OCI-LY7 (cell line): ENCODE data around the gene ARVCF. TPM values are rescaled to one million over a fixed set of nuclear protein-coding genes. Genes with fewer than 3 reads are reported as not detected.

ENCODE experiments used
- BruUV-seq: library from RNA; stranded (reverse); fragments of 400-500 nt; replicated peaks from 2 replicates; lab custom pipeline; 2021; lab: Mats Ljungman, UMichigan
- CTCF ChIA-PET: fragments of 300-600 bp; sonication (Branson Sonifier 250); formaldehyde crosslinking; loops from one replicate; lab custom pipeline; 2022; ENCODE audit warnings: antibody characterized with exemption; ENCODE audit not compliant: unreplicated experiment; lab: Charles Lee
- POLR2A ChIA-PET: fragments of 300-600 bp; sonication (Branson Sonifier 250); formaldehyde crosslinking; loops from one replicate; lab custom pipeline; 2022; ENCODE audit warnings: antibody characterized with exemption; lab: Charles Lee
- DNase-seq: peaks from one replicate; pipeline ENCODE4 v3.0.0-alpha.2; 2015; ENCODE audit warnings: low spot score
- H2AFZ ChIP-seq: fragments of 200-600 bp; sonication (generic), shearing (Covaris generic); 2 replicates; pipeline ENCODE4 v1.6.1; 2014; ENCODE audit warnings: mild to moderate bottlenecking, antibody characterized with exemption, low read length, moderate library complexity
- H3K27ac ChIP-seq: fragments of 200-600 bp; sonication (generic); 2 replicates; pipeline ENCODE4 v1.5.1; 2014; ENCODE audit warnings: mixed run types, low read depth, mild to moderate bottlenecking, moderate library complexity, low read length, inconsistent platforms; ENCODE audit not compliant: poor library complexity, severe bottlenecking
- H3K36me3 ChIP-seq: fragments of 200-600 bp; sonication (generic); 2 replicates; pipeline ENCODE4 v1.6.1; 2014; ENCODE audit warnings: mild to moderate bottlenecking, antibody characterized with exemption, low read length, moderate library complexity, mixed read lengths; ENCODE audit not compliant: insufficient read depth
- H3K4me1 ChIP-seq: fragments of 200-600 bp; sonication (generic); 2 replicates; pipeline ENCODE4 v1.5.1; 2014; ENCODE audit warnings: mild to moderate bottlenecking, low read length; ENCODE audit not compliant: insufficient read depth, poor library complexity, severe bottlenecking
- H3K4me2 ChIP-seq: fragments of 200-600 bp; sonication (generic); 2 replicates; pipeline ENCODE4 v1.6.1; 2014; ENCODE audit warnings: mild to moderate bottlenecking, low read length
- H3K4me3 ChIP-seq: fragments of 200-600 bp; sonication (generic); 2 replicates; pipeline ENCODE4 v1.5.1; 2014; ENCODE audit warnings: mild to moderate bottlenecking, low read depth, low read length; ENCODE audit not compliant: poor library complexity, severe bottlenecking
- H3K79me2 ChIP-seq: fragments of 200-600 bp; sonication (generic); 2 replicates; pipeline ENCODE4 v1.6.1; 2016; ENCODE audit warnings: low read depth, mild to moderate bottlenecking, low read length, moderate library complexity, mixed read lengths; ENCODE audit not compliant: insufficient read depth
- H3K9me2 ChIP-seq: fragments of 200-600 bp; sonication (generic); 2 replicates; pipeline ENCODE4 v1.6.1; 2016; ENCODE audit warnings: mild to moderate bottlenecking, low read length, mixed read lengths; ENCODE audit not compliant: insufficient read depth
- H3K9me3 ChIP-seq: fragments of 200-600 bp; sonication (generic); 2 replicates; pipeline ENCODE4 v1.6.1; 2014; ENCODE audit warnings: mild to moderate bottlenecking, mixed run types, low read length, mixed read lengths
- H4K20me1 ChIP-seq: fragments of 200-600 bp; sonication (generic); 2 replicates; pipeline ENCODE4 v1.6.1; 2014; ENCODE audit warnings: mild to moderate bottlenecking, antibody characterized with exemption, low read length, moderate library complexity, mixed read lengths; ENCODE audit not compliant: insufficient read depth
- CTCF ChIP-seq: fragments of 200-600 bp; sonication (generic); conservative IDR thresholded peaks from 2 replicates; pipeline ENCODE4 v1.5.1; 2014; ENCODE audit warnings: mild to moderate bottlenecking, antibody characterized with exemption, low read length, moderate library complexity, mixed read lengths
- EZH2phosphoT487 ChIP-seq: fragments of 200-600 bp; sonication (generic); IDR thresholded peaks from 2 replicates; pipeline ENCODE4 v1.6.1; 2018; ENCODE audit warnings: low read depth, borderline replicate concordance, mild to moderate bottlenecking, mixed run types, antibody characterized with exemption, low read length, moderate library complexity, mixed read lengths
- intact Hi-C: fragments of 100-400 bp; cut with micrococcal nuclease; formaldehyde crosslinking; loops from one replicate; pipeline ENCODE4 v1.10.0; 2022; ENCODE audit not compliant: unreplicated experiment
- total RNA-seq, 2 experiments: library from RNA; depleted of rRNA in 1 of 2; stranded (reverse); fragments of >200 nt in 1 of 2; shearing (Covaris generic) in 1 of 2; gene quantifications; 2 replicates each; pipeline ENCODE4 v1.2.3, GENCODE V29; 2014 to 2022

Gene ARVCF
- total RNA-seq, 2 experiments from 2014 or later: 2.9 to 3.8 TPM

GRCh38 chr22:20009018-20009491 lies 7.6 kb downstream of the ARVCF start:
- Histone ChIP-seq H3K4me2 (no peak overlapping the region), H3K9me2 (no peaks in the 10 kb centered on the region), H3K79me2 (no peaks in the 10 kb centered on the region), H3K4me3 (no peak overlapping the region), H3K36me3 (no peaks in the 10 kb centered on the region; the same call in 1 of the 2 replicates), H3K9me3 (peaks cover 11% of the 10 kb centered on the region; the same call in 1 of the 2 replicates), H3K27ac (no peak overlapping the region), H3K4me1 (no peaks in the 10 kb centered on the region), H4K20me1 (no peaks in the 10 kb centered on the region), H2AFZ (no peak overlapping the region)
- TF ChIP-seq EZH2phosphoT487 (no peak), CTCF (no peak)
- intact Hi-C loops: no loop called here
- no TSS peak for BruUV-seq
- no peak for DNase-seq
- CTCF ChIA-PET: no interaction called here
- POLR2A ChIA-PET: no interaction called here

DNA sequence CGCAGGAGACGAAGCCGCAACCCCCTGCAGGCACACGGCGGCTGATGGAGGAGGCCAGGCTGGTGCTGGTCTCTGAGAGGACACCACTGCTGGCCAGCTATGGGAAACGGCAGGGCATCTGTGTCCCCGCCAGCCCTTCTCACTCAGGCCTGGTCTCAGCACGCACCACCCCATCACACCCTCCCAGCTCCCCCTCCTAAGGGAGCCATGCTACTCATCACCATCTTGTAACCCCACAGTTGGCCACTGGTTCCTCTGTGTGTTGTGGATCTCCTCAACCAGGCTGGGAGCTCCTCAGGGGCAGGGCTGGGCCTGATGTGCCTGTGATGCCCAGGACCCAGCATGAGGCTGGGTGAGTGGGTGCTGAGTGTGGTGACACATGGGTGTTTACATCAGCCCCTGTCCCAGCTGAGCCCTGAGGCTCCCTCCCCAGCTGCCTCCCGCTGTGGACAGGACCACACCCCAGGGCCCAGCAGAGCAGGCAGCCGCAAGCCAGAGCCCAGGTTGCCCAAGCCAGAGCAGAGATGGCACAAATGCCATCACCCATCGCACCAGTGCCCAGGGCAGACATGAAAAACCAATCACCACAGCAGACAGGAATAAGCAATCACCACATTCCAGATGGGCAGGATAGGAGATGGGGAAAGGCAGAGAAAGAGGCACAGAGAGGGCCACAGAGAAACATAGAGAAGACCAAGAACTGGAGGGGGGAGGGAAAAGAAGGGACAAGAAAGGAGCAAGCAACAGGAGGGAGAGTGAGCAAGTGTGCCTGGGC lies 8.2 kb downstream of the ARVCF start:
- CTCF ChIA-PET: no interaction called here
- DNase-seq: no peak

More for the DNA sequence above, 8.2 kb downstream of the ARVCF start:
- intact Hi-C loops: no loop called here
- no peak overlapping the region for H3K4me2 ChIP-seq
- no peak overlapping the region for H3K27ac ChIP-seq
- H4K20me1 ChIP-seq: no peaks in the 10 kb centered on the region
- no peaks in the 10 kb centered on the region; the same call in 1 of the 2 replicates for H3K36me3 ChIP-seq
- POLR2A ChIA-PET: no interaction called here
- TF ChIP-seq CTCF (no peak), EZH2phosphoT487 (no peak)
- no peaks in the 10 kb centered on the region for H3K79me2 ChIP-seq
- no peaks in the 10 kb centered on the region for H3K9me2 ChIP-seq
- no peak overlapping the region for H2AFZ ChIP-seq
- no peak overlapping the region for H3K4me3 ChIP-seq
- peaks cover 18% of the 10 kb centered on the region; the same call in 1 of the 2 replicates for H3K9me3 ChIP-seq
- no peaks in the 10 kb centered on the region for H3K4me1 ChIP-seq
- BruUV-seq: no TSS peak
